SU-DHL-6 (cell line): ENCODE results near the gene DCLK1.

Experiments
- CTCF ChIP-seq: fragments of 200-600 bp; sonication (generic); IDR thresholded peaks from one replicate; pipeline ENCODE4 v1.5.1; 2017; ENCODE audit warnings: antibody characterized with exemption, mild to moderate bottlenecking, low read length, moderate library complexity; ENCODE audit not compliant: insufficient read depth, poor library complexity, severe bottlenecking
- EZH2phosphoT487 ChIP-seq: fragments of 200-600 bp; sonication (generic), shearing (Covaris generic); conservative IDR thresholded peaks from 2 replicates; pipeline ENCODE4 v1.6.1; 2018; ENCODE audit warnings: mild to moderate bottlenecking, antibody characterized with exemption, low read length, moderate library complexity, mixed read lengths

DNA sequence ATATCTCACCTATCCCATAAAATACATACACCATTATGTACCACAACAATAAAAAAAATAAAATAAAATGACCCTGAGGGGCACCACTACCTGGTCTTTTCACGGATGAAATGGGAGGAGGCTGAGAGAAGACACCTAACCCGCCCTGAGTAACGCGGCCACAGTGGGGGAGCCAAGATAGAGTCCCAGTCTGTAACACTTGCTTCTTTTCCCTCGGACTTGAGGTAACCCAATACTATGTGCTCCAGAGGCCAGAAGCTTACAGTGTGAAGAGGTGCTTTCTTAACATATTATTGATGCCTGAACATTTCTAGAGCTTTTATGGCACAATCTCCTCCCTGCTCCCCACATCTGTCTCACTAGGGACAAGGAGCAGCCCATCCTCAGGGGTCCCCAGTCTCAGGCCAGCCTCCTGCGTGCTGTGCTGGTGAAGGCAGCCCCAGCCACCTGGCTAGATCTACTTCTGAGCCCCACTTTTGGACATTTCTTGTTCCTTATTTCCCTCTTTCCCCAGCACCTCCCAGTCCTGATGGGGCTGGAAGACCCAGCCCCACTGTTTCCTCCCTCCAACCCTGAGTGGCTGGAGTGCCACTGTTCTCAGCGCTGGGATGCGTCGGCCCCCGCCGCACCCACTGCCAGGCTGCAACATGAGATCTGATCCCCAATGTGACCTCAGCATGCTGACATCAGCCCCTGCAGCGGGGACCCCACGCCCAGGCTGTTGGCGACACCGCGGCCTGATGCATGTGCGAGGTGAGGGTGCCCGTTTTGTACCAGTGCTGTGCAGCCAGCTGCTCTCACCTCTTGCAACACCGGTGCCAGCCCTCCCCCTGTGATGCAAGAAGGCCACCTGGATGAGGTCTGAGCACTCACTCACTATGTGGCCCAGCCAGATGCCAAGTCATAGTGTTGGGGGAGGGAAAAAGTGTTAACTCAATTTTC lies 143.3 kb downstream of the DCLK1 start:
- no peak for TF ChIP-seq CTCF
- no peak for TF ChIP-seq EZH2phosphoT487
